Urothelium cell line (cell line): Measurements from ENCODE around the gene CLCF1.

Experiments used
- DNase-seq: peaks from one replicate; pipeline ENCODE4 v3.0.0; 2011; ENCODE audit warnings: low spot score, mixed read lengths
- FAIRE-seq: peaks from 2 replicates; lab custom pipeline; 2011; peaks lifted over from hg19 to GRCh38; lab: Jason Lieb, UNC

CLCF1 gene

DNA sequence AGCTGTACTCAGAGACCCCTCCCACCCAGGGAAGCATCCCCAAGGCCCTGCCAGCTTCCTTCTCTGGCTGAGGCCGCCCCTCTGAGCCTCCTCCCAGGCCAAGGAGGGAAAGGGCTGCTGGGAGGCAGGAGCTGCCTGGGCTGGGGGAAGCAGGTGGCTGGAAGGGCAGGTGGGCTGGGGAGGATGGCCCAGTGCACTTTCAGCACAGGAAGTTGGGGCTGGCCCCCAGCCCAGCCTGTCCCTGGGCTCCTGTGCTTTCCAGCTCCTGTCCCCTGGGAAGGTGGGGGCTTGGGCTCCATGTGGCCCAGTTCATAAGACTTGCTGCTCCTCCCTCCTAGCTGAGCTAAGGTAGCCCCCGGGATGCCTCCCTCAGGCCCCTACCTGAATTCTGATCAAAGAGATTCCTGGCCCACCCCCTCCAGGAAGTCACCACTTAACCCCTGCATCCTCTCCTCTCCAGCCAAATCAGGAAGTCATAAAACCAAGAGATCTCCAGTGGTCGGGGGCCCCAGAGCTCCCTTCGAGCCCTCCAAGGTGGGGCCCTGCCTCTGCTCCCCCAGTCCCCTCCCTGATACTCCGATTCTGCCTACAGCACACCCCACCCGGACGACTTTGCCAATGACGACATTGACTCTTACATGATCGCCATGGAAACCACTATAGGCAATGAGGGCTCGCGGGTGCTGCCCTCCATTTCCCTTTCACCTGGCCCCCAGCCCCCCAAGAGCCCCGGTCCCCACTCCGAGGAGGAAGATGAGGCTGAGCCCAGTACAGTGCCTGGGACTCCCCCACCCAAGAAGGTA, 23.4 kb upstream of the CLCF1 start:
- no peak for DNase-seq

DNA sequence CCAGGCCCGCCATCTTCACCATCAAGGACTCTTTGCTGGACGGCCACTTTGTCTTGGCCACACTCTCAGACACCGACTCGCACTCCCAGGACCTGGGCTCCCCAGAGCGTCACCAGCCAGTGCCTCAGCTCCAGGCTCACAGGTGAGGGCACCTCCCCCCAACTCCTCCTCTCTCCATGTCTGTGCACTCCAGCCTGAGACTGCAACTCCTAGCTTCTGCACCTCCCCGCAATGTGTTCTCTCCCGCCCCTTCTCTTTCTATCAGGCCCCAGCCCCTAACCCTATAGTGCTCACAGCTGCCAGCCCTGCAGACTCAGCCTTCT, 22.8 kb upstream of the CLCF1 start:
- DNase-seq (no peak), FAIRE-seq (no peak)

More for the DNA sequence above, 23.4 kb upstream of the CLCF1 start:
- no peak for FAIRE-seq

DNA sequence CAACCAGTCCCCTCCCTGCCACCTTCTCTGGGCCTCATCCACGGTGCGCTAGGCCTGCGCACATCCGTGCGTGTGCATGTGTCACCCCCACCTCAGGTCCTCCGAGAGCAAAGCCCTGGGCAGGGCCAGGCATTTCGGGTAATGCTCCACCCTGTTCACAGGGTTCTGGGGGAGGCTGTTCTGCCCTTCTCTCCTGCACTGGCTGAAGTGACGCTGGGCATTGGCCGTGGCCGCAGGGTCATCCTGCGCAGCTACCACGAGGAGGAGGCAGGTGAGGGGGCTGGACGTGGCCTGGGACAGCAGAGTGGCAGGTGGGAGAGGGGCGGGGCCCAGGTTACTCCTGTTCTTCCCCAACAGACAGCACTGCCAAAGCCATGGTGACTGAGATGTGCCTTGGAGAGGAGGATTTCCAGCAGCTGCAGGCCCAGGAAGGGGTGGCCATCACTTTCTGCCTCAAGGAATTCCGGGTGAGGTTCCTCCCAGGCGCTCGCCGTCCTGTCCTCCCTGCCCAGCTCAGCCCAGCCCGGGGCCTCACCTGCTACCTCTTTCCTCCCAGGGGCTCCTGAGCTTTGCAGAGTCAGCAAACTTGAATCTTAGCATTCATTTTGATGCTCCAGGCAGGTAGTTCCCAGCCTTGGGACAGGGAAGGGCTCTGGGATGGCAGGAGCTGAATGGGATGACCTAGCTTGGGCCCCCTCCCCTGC, 22.3 kb upstream of the CLCF1 start:
- DNase-seq (no peak), FAIRE-seq (no peak)

DNA sequence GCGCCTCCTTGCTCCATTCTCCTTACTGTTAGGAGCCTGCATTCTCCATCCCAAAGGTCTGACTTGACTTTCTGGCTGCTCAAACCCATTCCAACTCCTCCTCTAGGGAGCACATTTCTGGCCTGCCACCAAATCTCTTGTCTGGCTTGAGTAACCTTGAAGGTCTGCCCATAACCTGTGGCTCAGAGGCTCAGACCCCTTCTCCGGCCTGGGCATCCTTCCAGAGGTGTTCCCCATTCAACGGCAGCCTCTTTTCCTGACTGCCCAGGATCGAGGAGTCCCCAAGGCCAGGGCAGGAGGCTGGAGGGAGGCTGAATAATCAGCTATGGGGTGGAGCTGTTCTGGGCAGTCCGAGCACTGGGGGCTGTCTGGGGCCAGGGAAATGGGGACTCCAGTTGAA, 20.6 kb upstream of the CLCF1 start:
- FAIRE-seq: no peak
- DNase-seq: no peak

DNA sequence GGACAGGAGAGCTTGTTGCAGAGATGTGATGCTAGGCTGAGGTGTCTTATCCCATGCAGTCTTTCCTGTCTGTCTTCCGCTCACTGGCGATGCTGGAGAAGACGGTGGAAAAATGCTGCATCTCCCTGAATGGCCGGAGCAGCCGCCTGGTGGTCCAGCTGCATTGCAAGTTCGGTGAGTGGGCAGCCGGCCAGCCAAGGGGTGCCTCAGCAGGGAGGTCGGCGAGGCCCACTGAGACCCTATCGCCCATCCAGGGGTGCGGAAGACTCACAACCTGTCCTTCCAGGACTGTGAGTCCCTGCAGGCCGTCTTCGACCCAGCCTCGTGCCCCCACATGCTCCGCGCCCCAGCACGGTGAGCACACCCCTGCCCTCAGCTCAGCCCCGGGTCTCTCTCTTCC, 20.0 kb upstream of the CLCF1 start:
- DNase-seq: no peak
- FAIRE-seq: no peak

DNA sequence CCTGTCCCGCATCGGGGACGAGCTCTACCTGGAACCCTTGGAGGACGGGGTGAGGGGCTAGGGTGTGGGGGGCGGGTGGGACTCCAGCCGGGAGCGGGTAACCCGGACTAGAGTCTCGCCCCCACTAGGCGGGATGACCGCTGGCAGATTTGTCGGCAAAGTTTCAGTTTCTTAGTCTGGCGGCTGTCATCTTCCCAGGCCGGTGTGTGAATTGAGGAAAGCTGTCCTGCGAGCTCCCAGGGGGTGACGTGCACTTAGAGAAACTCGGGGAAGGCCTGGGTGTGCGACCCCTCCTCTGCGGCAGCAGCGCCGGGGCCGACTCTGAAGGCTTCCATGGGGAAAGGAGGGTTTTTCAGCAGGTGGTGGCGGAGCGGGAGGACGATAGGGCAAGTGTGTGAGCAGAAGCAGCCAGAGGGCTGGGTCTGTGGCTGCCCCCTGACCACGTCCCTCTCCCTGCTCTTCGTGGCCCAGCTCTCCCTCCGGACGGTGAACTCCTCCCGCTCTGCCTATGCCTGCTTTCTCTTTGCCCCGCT, 18.9 kb upstream of the CLCF1 start:
- FAIRE-seq (no peak), DNase-seq (peak; percentile 49)

DNA sequence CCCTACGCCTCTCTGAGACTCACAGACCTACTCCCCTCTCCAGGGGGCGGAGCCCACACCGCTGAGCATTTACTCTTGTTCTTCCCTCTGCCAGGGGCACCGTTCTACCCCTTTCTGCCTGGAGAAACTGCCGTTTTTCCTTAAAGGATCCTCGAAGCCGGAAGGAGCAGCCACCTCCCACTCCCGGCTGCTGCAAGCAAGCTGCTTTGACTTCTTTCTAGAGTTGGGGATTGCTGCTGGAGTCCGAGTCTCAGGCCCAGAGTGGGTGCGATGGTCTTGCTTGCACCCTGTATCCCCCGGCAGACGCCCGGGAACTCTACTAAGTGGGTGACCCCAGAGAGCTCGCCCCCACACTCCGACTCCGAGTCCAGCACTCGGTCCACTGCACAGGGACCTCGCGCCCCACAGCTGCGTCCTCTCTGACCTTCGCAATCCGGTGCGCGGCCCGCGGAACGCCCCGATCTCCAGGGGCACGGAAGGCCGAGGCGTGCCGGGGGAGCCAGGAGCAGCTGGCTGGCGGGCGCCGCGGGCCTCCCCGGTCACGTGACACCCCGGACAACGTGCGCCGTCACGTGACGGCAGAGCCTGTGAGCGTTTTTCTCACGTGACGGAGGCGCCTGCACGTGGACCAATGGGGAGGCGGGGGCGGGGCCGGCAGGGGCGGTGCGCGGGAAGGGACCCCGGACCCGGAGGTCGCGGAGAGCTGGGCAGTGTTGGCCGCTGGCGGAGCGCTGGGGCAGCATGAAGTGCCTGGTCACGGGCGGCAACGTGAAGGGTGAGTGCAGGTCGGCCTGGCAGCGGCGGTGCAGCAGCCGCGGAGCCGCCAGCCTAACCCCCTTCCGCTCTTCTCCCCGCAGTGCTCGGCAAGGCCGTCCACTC, 18.1 kb upstream of the CLCF1 start, which contains the start of gene RAD9A:
TSS of gene RAD9A (plus strand) at position 683 of the 879 bp plus-strand sequence. CDS start at position 742, 59 bp downstream.
- DNase-seq (peak; percentile 97), FAIRE-seq (peak; percentile 74)

DNA sequence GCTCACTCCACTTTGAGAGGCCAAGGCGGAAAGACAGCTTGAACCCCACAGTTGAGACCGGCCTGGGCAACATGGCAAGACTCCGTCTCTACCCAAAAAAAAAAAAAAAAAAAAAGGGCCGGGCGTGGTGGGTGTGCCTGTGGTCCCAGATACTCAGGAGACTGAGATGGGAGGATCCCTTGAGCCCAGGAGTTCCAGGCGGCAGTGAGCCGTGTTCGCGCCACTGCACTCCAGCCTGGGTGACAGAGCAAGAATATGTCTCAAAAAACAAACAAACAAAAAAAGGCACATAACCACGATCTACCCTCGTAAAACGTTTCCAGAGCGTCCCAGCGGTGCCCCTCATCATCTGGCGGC, 17.5 kb upstream of the CLCF1 start:
- no peak for FAIRE-seq

DNA sequence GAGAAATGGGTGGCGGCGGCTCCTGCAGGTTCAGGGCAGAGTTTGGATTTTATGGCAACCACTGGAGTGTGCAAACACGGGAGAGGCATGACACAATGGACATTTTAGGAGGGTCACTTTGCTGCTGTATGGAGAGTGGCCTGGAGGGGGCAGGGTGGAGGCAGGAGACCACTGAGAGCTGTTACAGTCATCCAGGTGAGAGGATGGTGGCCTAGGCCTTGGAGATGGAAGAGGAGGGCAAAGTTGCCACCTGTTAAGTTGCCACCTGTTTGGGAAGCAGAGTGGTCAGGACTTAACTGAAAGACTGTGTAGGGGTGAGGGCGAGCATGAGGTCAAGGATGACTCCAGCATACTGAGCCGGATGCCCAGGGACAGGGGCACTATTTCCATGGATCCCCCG, 16.1 kb upstream of the CLCF1 start:
- DNase-seq (peak; percentile 57), FAIRE-seq (no peak)

More for the DNA sequence above, 17.5 kb upstream of the CLCF1 start:
- no peak for DNase-seq

DNA sequence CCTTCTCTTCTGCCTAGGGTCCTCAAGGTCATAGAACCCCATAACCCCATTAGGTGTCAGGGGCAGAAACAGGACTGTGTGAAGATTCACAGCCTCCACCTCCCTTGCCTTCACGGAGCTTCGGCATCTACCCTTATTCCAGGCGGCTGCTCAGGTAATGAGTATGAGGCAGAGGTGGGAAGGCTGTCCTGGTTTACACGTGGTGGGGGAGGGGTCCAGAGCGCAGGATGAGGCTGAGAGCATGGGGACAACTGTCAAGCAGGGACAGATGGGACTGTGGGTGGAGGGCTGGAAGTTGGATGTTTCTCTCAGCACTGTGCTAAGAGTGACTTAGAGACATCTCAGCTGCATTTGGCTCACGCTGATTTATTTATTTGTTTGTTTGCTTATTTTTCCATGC, 14.1 kb upstream of the CLCF1 start:
- DNase-seq: no peak
- FAIRE-seq: no peak

DNA sequence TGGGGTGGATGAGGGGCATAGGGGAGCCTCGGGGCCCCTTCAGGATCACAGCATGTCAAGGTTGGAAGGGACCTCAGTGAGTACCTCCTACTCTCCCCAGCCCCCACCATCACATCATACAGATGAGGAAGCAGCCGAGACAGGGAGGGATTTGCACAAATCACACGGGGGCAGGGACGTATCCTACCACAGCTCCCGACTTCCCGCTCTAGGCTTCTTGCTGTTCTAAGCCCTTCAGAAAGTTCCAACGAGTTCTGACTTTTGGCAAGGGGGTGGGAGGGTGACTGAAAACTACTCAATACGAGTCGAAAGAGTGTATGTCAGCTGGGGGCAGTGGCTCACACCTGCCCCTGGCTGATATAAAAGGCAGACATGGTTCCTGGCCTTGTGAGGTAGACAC, 13.7 kb upstream of the CLCF1 start:
- FAIRE-seq (no peak), DNase-seq (no peak)

DNA sequence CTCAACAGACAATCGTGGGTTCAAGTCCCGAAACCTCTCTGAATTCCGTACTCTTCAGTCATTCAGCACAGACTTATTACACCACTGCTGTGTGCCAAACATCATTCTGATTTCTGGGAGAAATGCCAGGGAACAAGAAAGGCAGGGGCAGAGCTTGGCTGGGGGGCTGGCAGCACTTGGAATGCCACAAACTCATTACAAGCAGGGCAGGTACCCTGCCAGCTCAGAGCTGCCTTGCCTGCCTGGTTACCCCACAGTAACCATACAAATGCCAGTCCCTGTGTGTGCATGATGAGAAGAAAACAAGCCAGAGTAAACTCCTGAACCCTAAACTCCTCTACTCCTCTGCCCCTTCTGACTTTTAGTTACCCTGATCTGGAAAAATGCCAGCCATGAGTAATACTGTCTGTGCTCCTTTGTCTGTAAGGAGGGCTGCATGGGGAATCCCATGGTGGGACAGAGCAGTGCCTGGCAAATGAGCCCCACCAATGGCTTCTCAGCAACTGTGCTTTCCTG, 11.5 kb upstream of the CLCF1 start:
- no peak for FAIRE-seq
- peak; percentile 54 for DNase-seq

DNA sequence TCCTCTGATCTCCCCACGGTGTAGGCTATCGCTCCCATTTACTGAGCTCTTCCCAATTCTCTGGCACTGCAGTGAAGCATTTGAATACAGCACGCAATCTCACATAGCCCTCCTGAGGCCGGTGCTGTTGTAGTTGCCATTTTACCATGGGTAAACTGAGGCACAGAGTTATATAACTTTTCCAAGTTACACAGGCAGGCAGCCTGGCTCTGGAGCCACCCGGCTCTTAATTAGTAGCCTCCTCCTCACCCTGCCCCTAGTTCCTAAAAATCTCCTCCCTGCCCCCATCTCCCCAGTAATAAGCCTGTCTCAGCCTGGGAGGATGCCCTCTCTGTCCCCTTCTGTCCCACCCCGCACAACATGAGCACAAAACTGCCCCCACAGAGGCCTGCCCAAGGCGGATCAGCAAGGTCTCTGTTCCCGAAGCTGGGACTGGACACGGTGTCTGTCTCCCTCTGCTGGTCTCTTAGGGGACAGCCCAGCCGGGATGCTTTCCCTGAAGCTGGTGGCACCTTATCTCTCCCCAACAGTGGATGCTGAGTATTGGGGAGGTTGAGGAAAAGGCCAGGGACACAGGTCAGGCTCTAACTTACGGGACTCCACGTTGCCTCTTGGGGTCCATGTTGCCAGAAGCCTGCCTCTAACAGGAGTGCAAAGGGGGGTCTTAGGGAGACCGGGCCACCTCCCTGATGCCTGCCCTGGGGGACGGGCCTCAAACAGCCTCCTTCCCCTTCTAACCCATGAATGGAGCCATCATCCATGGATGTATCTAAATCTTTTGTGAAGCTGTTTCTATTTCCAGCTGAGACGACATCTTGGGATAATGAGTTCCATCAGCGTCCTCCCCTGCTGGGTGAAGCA, 9.1 kb upstream of the CLCF1 start:
- no peak for FAIRE-seq
- peak; percentile 77 for DNase-seq

DNA sequence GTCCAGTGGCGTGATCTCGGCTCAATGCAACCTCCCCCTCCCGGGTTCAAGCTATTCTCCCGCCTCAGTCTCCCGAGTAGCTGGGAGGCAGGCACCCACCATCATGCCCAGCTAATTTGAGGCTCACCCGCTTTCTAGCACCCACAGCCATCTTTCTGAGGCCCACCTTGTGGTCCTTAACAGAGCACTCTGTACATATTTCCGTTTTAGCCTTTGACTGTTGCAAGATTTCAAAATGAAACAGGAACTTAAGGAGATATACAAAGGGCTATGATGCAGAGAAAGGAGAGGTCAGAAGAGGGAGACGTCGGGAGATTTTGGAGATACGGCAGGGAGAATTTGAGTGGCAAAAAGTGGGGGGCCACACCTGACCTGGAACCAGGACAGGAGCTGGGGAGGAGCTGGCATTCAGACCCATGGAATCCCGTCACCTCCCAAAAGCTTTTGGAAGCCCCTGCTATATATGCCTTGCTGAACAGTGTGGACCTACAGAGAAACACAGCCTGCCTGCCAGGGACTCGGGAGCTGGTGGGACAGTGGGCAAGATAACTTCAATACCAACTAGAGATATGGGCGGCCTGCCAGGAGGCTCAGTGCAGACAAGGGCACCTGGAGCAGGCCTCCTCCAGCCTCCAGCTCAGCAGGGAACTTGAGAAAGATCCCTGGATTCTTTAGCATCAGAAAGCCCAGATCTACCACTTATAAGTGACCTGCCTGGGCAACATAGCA, 8.0 kb upstream of the CLCF1 start:
- no peak for DNase-seq
- FAIRE-seq: no peak

DNA sequence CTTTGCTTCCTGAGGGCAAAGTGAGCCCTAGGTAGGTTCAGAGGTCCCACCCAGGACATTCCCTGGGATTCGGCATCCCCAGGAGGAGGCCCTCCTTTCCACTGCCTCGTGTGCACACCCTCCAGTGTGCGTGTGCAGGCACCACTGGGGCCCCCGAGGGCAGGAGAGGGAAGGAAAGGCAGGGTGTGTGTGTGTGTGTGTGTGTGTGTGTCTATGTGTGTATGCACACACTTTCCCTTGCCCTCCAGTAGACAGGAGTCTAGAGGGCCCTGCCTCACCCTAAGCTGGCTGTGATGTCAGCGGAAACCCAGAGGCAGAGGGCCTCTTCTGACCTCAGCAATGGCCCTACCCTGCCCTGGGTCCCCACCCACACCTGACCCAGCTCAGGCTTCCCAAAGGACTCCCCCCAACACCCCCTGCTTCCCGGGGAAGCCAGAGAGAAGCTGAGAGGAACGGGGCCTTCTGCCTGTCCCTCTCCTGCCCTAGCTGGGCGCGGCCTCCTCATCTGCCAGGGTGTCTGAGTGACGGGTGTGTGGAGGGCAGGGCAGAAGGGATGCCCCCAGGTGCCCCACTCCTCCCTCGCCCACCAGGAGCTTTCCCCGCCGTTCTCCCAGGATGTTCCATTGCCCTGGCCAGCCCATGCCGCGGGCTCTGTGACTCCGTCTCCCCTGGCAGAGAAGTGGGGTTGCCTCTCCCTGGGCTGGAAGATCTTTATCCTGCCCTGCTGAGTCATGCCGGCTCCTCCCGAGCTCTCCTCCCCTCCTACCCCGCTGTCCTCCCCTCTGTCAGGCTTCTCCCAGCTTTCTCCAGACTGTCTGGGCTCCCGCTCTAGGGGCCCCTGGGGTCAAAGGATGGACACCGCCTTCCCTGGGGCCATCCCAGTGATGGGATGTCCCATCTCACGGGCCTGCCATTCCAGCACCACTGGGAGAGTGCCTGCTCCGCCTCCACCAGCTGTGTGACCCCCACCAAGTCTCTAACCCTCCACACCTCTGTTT, 6.0 kb upstream of the CLCF1 start:
- FAIRE-seq (no peak), DNase-seq (no peak)

DNA sequence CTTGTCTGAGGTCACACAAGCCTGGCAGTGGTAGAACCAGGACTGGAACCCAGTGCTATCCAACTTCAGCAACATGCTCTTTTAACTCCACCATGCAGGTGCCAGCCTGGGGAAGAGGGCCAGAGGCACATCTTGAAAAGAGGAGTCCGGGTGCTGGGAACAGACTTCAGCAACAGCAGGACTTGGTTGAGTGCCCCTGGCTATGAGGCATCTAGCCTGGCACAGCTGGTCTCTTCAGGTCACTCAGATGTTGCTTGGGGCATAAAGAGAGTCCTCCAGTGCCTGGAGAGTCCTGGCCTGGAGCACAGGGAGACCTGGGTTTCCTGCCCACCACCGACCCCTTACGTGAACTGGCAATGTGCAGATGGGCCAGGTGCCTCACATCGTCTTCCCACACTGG, 5.1 kb upstream of the CLCF1 start:
- FAIRE-seq: no peak
- DNase-seq: no peak

DNA sequence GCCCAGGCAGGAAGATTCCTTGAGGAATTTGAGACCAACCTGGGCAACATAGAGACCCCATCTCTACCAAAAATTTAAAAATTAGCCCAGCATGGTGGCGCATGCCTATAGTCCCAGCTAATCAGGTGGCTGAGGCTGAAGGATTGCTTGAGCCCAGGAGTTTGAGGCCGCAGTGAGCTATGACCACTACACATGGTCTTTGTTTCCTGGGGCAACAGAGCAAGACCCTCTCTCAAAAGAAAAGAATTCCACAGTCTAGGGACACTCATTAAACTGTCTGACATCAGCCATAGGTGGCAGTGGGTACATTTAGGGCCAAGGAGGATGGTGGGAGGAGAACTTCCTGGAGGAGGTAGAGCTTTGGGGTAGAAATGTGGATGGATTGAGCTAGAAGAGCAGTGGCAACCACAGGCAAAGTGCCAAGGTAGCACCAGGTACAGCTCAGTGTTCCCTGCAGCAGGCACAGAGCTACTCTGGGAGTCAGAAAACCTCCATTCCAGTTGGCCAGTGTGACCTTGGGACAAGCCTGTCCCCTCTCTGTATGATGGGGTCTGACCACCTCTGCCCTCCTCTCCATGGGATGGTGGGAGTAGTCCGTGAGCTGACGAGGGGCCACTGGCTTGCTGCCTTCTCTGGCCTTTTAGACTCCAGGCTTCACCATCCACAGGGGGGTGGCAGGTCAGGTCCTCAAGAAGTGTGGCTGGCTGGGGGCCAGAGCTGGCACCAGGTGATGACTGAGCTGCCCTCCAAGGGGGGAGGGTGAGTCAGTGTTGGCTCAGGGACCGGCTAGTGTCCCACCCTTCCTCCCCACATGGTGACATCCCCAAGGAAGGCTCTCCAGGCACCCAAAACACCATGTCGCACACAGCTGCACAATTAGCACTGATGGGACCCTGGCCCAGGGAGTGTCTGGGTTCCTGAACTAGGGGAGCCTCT, 3.7 kb upstream of the CLCF1 start:
- DNase-seq: no peak
- FAIRE-seq: no peak
